H9 (cell line): Measurements from ENCODE around the gene ARHGEF12. TPM values are rescaled to one million over a fixed set of nuclear protein-coding genes. Genes with fewer than 3 reads are reported as not detected.

Experiments
- DNase-seq: peaks from one replicate; pipeline ENCODE4 v3.0.0-alpha.2; 2017
- H2AFZ ChIP-seq: one replicate; pipeline ENCODE4 v1.6.1; 2013; ENCODE audit warnings: mild to moderate bottlenecking, low read length, control low read depth, moderate library complexity
- H2AK5ac ChIP-seq: 2 replicates; pipeline ENCODE4 v1.6.1; 2013; ENCODE audit warnings: low read length, control low read depth, mixed read lengths; ENCODE audit not compliant: insufficient read length
- H2BK120ac ChIP-seq: one replicate; pipeline ENCODE4 v1.6.1; 2013; ENCODE audit warnings: low read depth, mild to moderate bottlenecking, low read length, control low read depth, inconsistent platforms; ENCODE audit not compliant: poor library complexity, severe bottlenecking
- H2BK12ac ChIP-seq: 2 replicates; pipeline ENCODE4 v1.6.1; 2013; ENCODE audit warnings: low read length, control low read depth, mixed read lengths, low read depth; ENCODE audit not compliant: insufficient read length
- H2BK15ac ChIP-seq: 2 replicates; pipeline ENCODE4 v1.6.1; 2013; ENCODE audit warnings: low read depth, low read length, control low read depth
- H2BK20ac ChIP-seq: one replicate; pipeline ENCODE4 v1.6.1; 2013; ENCODE audit warnings: low read depth, mild to moderate bottlenecking, low read length, control low read depth, inconsistent platforms; ENCODE audit not compliant: poor library complexity, severe bottlenecking
- H2BK5ac ChIP-seq: 2 replicates; pipeline ENCODE4 v1.6.1; 2013; ENCODE audit warnings: low read length, control low read depth, mixed read lengths; ENCODE audit not compliant: insufficient read length
- H3K14ac ChIP-seq: 2 replicates; pipeline ENCODE4 v1.6.1; 2013; ENCODE audit warnings: low read length, control low read depth; ENCODE audit not compliant: insufficient read depth
- H3K18ac ChIP-seq: 2 replicates; pipeline ENCODE4 v1.6.1; 2013; ENCODE audit warnings: low read depth, mild to moderate bottlenecking, mixed read lengths, low read length, control low read depth; ENCODE audit not compliant: insufficient read length
- H3K23ac ChIP-seq: 2 replicates; pipeline ENCODE4 v1.6.1; 2013; ENCODE audit warnings: low read length, control low read depth, mixed read lengths, low read depth; ENCODE audit not compliant: insufficient read length
- H3K23me2 ChIP-seq: 2 replicates; pipeline ENCODE4 v1.6.1; 2013; ENCODE audit warnings: low read depth, mild to moderate bottlenecking, mixed read lengths, low read length, control low read depth; ENCODE audit not compliant: insufficient read length, poor library complexity, severe bottlenecking
- H3K27ac ChIP-seq: 2 replicates; pipeline ENCODE4 v1.5.1; 2013; ENCODE audit warnings: low read length, control low read depth, mixed read lengths, low read depth; ENCODE audit not compliant: insufficient read length
- H3K27me3 ChIP-seq: 2 replicates; pipeline ENCODE4 v1.6.1; 2013; ENCODE audit warnings: low read length, control low read depth, inconsistent platforms; ENCODE audit not compliant: insufficient read depth
- H3K4ac ChIP-seq: 2 replicates; pipeline ENCODE4 v1.6.1; 2013; ENCODE audit warnings: low read depth, mild to moderate bottlenecking, control low read depth, inconsistent platforms, low read length, moderate library complexity
- H3K4me1 ChIP-seq: 2 replicates; pipeline ENCODE4 v1.6.1; 2013; ENCODE audit warnings: low read length, control low read depth, inconsistent platforms; ENCODE audit not compliant: insufficient read depth
- H3K4me2 ChIP-seq: 2 replicates; pipeline ENCODE4 v1.6.1; 2013; ENCODE audit warnings: low read length, control low read depth, mixed read lengths; ENCODE audit not compliant: insufficient read length, insufficient read depth
- H3K56ac ChIP-seq: 2 replicates; pipeline ENCODE4 v1.6.1; 2013; ENCODE audit warnings: low read depth, mild to moderate bottlenecking, mixed read lengths, low read length, control low read depth; ENCODE audit not compliant: insufficient read length
- H3K79me1 ChIP-seq: 2 replicates; pipeline ENCODE4 v1.6.1; 2013; ENCODE audit warnings: low read depth, mild to moderate bottlenecking, moderate library complexity, low read length, control low read depth, inconsistent platforms; ENCODE audit not compliant: insufficient read depth, poor library complexity, severe bottlenecking
- H3K79me2 ChIP-seq: 2 replicates; pipeline ENCODE4 v1.6.1; 2013; ENCODE audit warnings: low read length, control low read depth, inconsistent platforms; ENCODE audit not compliant: insufficient read depth
- H3K9ac ChIP-seq: 2 replicates; pipeline ENCODE4 v1.6.1; 2013; ENCODE audit warnings: low read length, control low read depth, mixed read lengths; ENCODE audit not compliant: insufficient read length; ENCODE audit errors: extremely low read depth
- H3K9me3 ChIP-seq: one replicate; pipeline ENCODE4 v1.6.1; 2013; ENCODE audit warnings: low read depth, low read length, inconsistent platforms; ENCODE audit not compliant: control insufficient read depth
- H3T11ph ChIP-seq: one replicate; pipeline ENCODE4 v1.6.1; 2013; ENCODE audit warnings: mild to moderate bottlenecking, low read length, control low read depth, inconsistent platforms
- H4K20me1 ChIP-seq: one replicate; pipeline ENCODE4 v1.6.1; 2013; ENCODE audit not compliant: control insufficient read depth, insufficient read length, insufficient read depth
- H4K5ac ChIP-seq: 2 replicates; pipeline ENCODE4 v1.6.1; 2013; ENCODE audit warnings: low read depth, mild to moderate bottlenecking, mixed read lengths, low read length, control low read depth; ENCODE audit not compliant: insufficient read length
- H4K8ac ChIP-seq: replicated peaks from 2 replicates; pipeline ENCODE4 v1.6.1; 2013; ENCODE audit warnings: low read length, control low read depth, mixed read lengths, low read depth; ENCODE audit not compliant: insufficient read length
- H4K91ac ChIP-seq: 2 replicates; pipeline ENCODE4 v1.6.1; 2013; ENCODE audit warnings: low read depth, mild to moderate bottlenecking, moderate library complexity, mixed read lengths, low read length, control low read depth; ENCODE audit not compliant: insufficient read length
- H3K27ac Mint-ChIP-seq, 3 experiments: 2 replicates in 2 of 3; 3 replicates in 1 of 3; pipeline ENCODE4 v1.8.0; 2020 to 2021; ENCODE audit warnings: mixed read lengths in 3 of 3, mild to moderate bottlenecking in 1 of 3, moderate library complexity in 1 of 3
- H3K27me3 Mint-ChIP-seq: 2 replicates; pipeline ENCODE4 v1.8.0; 2021; ENCODE audit warnings: low read depth, mild to moderate bottlenecking, moderate library complexity, mixed read lengths
- H3K36me3 Mint-ChIP-seq, 3 experiments: 2 replicates in 2 of 3; 3 replicates in 1 of 3; pipeline ENCODE4 v1.8.0; 2020 to 2021; ENCODE audit warnings: low read depth in 3 of 3, mixed read lengths in 3 of 3; ENCODE audit not compliant: insufficient read depth in 1 of 3
- H3K4me1 Mint-ChIP-seq, 2 experiments: 2 replicates each; pipeline ENCODE4 v1.8.0; 2020; ENCODE audit warnings: mixed read lengths in 2 of 2
- H3K4me3 Mint-ChIP-seq, 2 experiments: 2 replicates in 1 of 2; 3 replicates in 1 of 2; pipeline ENCODE4 v1.8.0; 2020 to 2021; ENCODE audit warnings: mild to moderate bottlenecking in 2 of 2, mixed read lengths in 2 of 2, moderate library complexity in 1 of 2
- H3K9me3 Mint-ChIP-seq, 2 experiments: 2 replicates in 1 of 2; 3 replicates in 1 of 2; pipeline ENCODE4 v1.8.0; 2020; ENCODE audit warnings: mild to moderate bottlenecking in 2 of 2, mixed read lengths in 2 of 2, moderate library complexity in 1 of 2
- WGBS: extraction: QIAGEN DNeasy Blood & Tissue Kit; methylation state at CpG from one replicate; pipeline ENCODE4 v1.1.7; 2013; ENCODE audit warnings: missing lambda C conversion rate, low lambda C conversion rate, mixed read lengths; ENCODE audit not compliant: insufficient read length; ENCODE audit errors: extremely low coverage; 5-methylcytosine and 5-hydroxymethylcytosine counted together
- total RNA-seq: library from RNA; stranded (reverse); gene quantifications from 2 replicates; pipeline ENCODE4 v1.2.1, GENCODE V29; 2021
- TF ChIP-seq, protein P1 (sequence below): fragments of 200-600 bp; sonication (generic); conservative IDR thresholded peaks from 3 replicates; pipeline ENCODE4 v1.8.0; 2021; ENCODE audit warnings: antibody characterized with exemption, mild to moderate bottlenecking

Gene ARHGEF12
- total RNA-seq, 1 experiment from 2014 or later: 27.0 TPM

DNA sequence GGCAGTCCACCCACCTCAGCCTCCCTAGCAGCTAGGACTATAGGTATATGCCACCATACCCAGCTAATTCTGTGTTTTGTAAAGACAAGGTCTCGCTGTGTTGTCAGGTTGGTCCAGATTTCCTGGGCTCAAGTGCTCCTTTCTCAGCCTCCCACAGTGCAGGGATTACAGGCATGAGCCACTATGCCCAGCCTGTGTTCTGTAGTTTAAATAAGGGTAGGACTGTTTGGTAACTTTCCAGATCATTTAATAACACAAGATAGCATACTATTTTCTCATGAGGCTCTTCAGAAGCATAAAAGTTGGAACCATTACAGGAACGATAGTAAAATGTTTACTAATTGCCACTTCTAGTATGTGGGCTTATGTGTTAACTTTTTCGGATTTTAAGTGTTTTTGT is 137.3 kb downstream of the ARHGEF12 start:
- Histone ChIP-seq H3K27ac (no peak overlapping the region), H3K79me2 (no peaks in the 10 kb centered on the region), H3T11ph (no peak overlapping the region), H2AK5ac (no peak overlapping the region), H3K18ac (no peak overlapping the region), H3K4me2 (no peak overlapping the region), H2BK5ac (no peak overlapping the region), H2BK120ac (no peak overlapping the region), H2BK15ac (no peak overlapping the region), H3K23ac (no peak overlapping the region), H3K79me1 (no peaks in the 10 kb centered on the region), H4K8ac (no peak overlapping the region), H4K91ac (no peak overlapping the region), H2AFZ (no peak overlapping the region), H3K23me2 (no peaks in the 10 kb centered on the region), H3K9ac (no peak overlapping the region), H3K4me1 (no peaks in the 10 kb centered on the region), H3K14ac (no peak overlapping the region), H3K9me3 (no peaks in the 10 kb centered on the region), H2BK20ac (no peak overlapping the region), H3K56ac (no peak overlapping the region), H2BK12ac (no peak overlapping the region), H3K4ac (no peak overlapping the region), H3K27me3 (no peaks in the 10 kb centered on the region), H4K20me1 (no peaks in the 10 kb centered on the region), H4K5ac (no peak overlapping the region)
- H3K4me3 Mint-ChIP-seq: no peak overlapping the region
- no peaks in the 10 kb centered on the region for H3K4me1 Mint-ChIP-seq
- TF ChIP-seq, protein P1, sequence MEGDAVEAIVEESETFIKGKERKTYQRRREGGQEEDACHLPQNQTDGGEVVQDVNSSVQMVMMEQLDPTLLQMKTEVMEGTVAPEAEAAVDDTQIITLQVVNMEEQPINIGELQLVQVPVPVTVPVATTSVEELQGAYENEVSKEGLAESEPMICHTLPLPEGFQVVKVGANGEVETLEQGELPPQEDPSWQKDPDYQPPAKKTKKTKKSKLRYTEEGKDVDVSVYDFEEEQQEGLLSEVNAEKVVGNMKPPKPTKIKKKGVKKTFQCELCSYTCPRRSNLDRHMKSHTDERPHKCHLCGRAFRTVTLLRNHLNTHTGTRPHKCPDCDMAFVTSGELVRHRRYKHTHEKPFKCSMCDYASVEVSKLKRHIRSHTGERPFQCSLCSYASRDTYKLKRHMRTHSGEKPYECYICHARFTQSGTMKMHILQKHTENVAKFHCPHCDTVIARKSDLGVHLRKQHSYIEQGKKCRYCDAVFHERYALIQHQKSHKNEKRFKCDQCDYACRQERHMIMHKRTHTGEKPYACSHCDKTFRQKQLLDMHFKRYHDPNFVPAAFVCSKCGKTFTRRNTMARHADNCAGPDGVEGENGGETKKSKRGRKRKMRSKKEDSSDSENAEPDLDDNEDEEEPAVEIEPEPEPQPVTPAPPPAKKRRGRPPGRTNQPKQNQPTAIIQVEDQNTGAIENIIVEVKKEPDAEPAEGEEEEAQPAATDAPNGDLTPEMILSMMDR: no peak
- H3K9me3 Mint-ChIP-seq: no peaks in the 10 kb centered on the region
- no peaks in the 10 kb centered on the region for H3K27me3 Mint-ChIP-seq
- H3K36me3 Mint-ChIP-seq: peaks cover 10 to 52% (median 50%) of the 10 kb centered on the region in 3 experiments; a peak in 6 of 7 replicates
- no CpG with 5 or more reads among the region's 3 CpGs for WGBS
- no peak for DNase-seq
- no peak overlapping the region for H3K27ac Mint-ChIP-seq
